Measurements from ENCODE around the gene ADORA2A.

- TF ChIP-seq, protein P1, sequence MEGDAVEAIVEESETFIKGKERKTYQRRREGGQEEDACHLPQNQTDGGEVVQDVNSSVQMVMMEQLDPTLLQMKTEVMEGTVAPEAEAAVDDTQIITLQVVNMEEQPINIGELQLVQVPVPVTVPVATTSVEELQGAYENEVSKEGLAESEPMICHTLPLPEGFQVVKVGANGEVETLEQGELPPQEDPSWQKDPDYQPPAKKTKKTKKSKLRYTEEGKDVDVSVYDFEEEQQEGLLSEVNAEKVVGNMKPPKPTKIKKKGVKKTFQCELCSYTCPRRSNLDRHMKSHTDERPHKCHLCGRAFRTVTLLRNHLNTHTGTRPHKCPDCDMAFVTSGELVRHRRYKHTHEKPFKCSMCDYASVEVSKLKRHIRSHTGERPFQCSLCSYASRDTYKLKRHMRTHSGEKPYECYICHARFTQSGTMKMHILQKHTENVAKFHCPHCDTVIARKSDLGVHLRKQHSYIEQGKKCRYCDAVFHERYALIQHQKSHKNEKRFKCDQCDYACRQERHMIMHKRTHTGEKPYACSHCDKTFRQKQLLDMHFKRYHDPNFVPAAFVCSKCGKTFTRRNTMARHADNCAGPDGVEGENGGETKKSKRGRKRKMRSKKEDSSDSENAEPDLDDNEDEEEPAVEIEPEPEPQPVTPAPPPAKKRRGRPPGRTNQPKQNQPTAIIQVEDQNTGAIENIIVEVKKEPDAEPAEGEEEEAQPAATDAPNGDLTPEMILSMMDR (IDR thresholded peaks at IDR 0.05; ENCODE audit: low read length) = no peak
- TF ChIP-seq EZH2phosphoT487 (IDR thresholded peaks at IDR 0.05; ENCODE audit: low read length) = no peak
Measured at GRCh38 chr22:24482575-24482974, 55.2 kb downstream of the ADORA2A start.

Data from MM.1S (cell line).